ENCODE measurements around the gene LARP1. TPM values are rescaled to one million over a fixed set of nuclear protein-coding genes. Genes with fewer than 3 reads are reported as not detected.

The LARP1 gene
- total and polyA plus RNA-seq, 10 of the 15 experiments (the other 5 are each of a cell fraction or from before 2014, with no cell fraction given) = 22.6 to 227 (median 60.8) TPM

- no peak overlapping the region for H3K27ac ChIP-seq (ENCODE audit: control insufficient read depth, insufficient read depth)
- no peak overlapping the region for H3K4me3 ChIP-seq
- no peaks in the 10 kb centered on the region for H3K27me3 ChIP-seq (replicated peaks in 1 of 2; ENCODE audit: control insufficient read depth in 2 of 2, insufficient read depth in 2 of 2, low read length in 1 of 2)
- H3K79me2 ChIP-seq (ENCODE audit: control insufficient read depth, insufficient read depth, low read length) = no peaks in the 10 kb centered on the region
- WGBS (ENCODE audit: insufficient coverage, insufficient replicate concordance, low lambda C conversion rate, missing lambda C conversion rate) = 76% methylated on average over 4 of the region's 4 CpGs
- ATAC-seq (no peak), DNase-seq (ENCODE audit: low read depth, low spot score) (no peak), FAIRE-seq (no peak)
- H4K20me1 ChIP-seq (ENCODE audit: control insufficient read depth, insufficient read depth) = no peaks in the 10 kb centered on the region
- BruUV-seq (replicated peaks) = no TSS peak
- intact Hi-C loops (cut with micrococcal nuclease; ENCODE audit: unreplicated experiment) = no loop called here
- RAD21 ChIA-PET (ENCODE audit: unreplicated experiment) = no interaction called here
- in situ Hi-C loops (cut with MboI) = no loop called here
- no peak overlapping the region for H2AFZ ChIP-seq (ENCODE audit: control insufficient read depth, low read depth, low read length)
- TF ChIP-seq PAX8 (IDR thresholded peaks at IDR 0.05) = no peak
- TF ChIP-seq RAD51 (IDR thresholded peaks at IDR 0.05) = no peak
- no peak for TF ChIP-seq E4F1 (IDR thresholded peaks at IDR 0.05; ENCODE audit: borderline replicate concordance, partially characterized antibody)
- TF ChIP-seq GABPA (IDR thresholded peaks at IDR 0.05; ENCODE audit: low read depth) = no peak
- TF ChIP-seq MLLT1 (IDR thresholded peaks at IDR 0.05) = no peak
- TF ChIP-seq KAT2A (conservative IDR thresholded peaks at IDR 0.05; ENCODE audit: control insufficient read depth, low read depth, low read length) = no peak
- no peak for TF ChIP-seq SP1 (IDR thresholded peaks at IDR 0.05; ENCODE audit: low read depth, low read length)
- TF ChIP-seq MYC (IDR thresholded peaks at IDR 0.05; ENCODE audit: insufficient read depth, insufficient read length, insufficient replicate concordance, low read length, severe bottlenecking) = no peak
- TF ChIP-seq BCLAF1 (IDR thresholded peaks at IDR 0.05) = no peak
- no peak for TF ChIP-seq NFXL1 (IDR thresholded peaks at IDR 0.05; ENCODE audit: borderline replicate concordance)
- H3K36me3 ChIP-seq (ENCODE audit: control insufficient read depth in 2 of 2, insufficient read depth in 2 of 2, low read length in 1 of 2) = no peaks in the 10 kb centered on the region
- POLR2A ChIA-PET = no interaction called here
- CTCF ChIA-PET = interaction anchor here (0.6 kb wide), 1 partner anchor 52 kb away, joined by 3 read pairs; no protein-coding TSS in a partner anchor
- no peak overlapping the region for H3K4me2 ChIP-seq (ENCODE audit: control insufficient read depth, insufficient read depth)
- H3K9ac ChIP-seq (ENCODE audit: control insufficient read depth, insufficient read depth, low read length) = no peak overlapping the region
- SMC1A ChIA-PET (ENCODE audit: uncharacterized antibody, unreplicated experiment) = no interaction called here
- no peaks in the 10 kb centered on the region for H3K9me3 ChIP-seq (replicated peaks; ENCODE audit: control insufficient read depth, insufficient read depth, low read length)
- H3K4me1 ChIP-seq (ENCODE audit: control insufficient read depth, insufficient read depth, low read length) = no peaks in the 10 kb centered on the region
These were observed 13.8 kb upstream of the LARP1 start for GRCh38 chr5:154741415-154741814.

Data from GM12878 (cell line).